NCI-H1436 treated with DMSO at 0.1 percent for 48 hours (cell line): ENCODE data around the gene DAGLA.

Experiments
- DNase-seq: peaks from one replicate; lab custom pipeline; 2025; lab: John Stamatoyannopoulos, UW

DAGLA gene

DNA sequence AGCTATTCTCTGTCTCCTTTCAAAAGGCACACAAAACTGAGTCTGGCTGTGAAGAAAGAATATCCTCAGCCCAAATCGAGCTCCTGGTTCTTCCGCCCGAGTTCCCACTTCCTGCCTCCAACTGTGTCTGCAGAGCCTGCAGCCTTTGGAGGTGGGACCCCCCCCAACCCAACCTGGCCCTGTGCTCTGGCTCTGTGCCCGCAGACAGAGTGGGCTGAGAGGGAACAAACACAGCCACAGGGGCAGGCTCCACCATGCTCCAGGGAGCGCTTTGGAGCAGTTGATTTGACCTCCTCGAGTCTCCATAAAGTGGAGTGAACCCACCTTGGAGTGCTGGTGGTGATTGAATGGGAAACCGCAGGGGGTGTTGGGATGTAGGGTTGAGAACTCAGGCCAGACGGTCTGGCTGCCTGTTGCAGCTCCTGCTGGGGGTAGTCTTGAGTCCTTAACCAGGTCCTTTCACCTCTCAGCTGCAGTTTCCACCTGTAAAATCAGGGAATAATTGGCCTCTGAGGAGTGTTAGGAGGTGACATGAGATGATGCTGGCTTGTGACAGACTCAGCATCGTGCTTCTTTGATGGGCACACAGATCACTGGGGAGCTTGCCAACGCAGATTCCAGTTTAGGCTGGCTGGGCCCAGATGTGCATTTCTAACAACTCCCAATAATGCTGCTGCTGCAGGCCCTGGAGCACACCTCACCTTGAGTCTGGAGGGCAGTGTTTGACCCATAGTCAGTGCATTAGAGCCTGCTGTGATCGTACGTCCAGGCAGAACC is 11.4 kb downstream of the DAGLA start:
- DNase-seq = no peak

DNA sequence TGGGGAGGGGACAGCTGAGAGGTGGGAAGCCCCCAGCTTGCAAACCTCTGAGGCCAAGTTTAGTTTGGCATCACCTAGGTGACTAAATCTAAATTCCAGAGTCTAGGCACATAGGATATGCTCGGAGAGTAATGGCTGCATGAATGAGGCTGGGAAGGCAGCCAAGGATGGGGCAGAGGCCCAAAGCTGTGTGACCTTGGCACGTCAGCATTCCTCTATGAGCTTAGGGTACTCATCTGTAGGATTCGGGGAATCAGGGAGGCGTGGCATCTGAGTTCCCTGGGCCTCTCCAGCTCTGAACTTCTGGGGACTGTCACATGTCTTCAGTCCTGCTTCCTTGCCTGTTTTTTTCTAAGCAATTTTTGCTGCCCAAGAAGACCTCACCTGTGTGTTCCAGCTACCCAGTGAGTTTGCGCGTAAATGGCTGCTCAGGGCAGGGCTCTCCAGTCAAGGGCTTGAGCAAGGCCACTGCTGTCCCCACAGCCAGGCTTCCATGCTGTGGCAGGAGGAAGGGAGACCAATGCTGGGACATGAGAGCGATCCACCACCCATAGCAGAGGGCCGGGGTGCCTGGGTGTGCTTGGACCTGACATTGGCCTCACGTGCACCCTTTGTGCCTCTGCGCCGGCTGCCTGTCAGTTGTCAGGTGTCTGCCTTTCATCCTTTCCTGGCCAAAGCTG is 13.9 kb downstream of the DAGLA start:
- no peak for DNase-seq

DNA sequence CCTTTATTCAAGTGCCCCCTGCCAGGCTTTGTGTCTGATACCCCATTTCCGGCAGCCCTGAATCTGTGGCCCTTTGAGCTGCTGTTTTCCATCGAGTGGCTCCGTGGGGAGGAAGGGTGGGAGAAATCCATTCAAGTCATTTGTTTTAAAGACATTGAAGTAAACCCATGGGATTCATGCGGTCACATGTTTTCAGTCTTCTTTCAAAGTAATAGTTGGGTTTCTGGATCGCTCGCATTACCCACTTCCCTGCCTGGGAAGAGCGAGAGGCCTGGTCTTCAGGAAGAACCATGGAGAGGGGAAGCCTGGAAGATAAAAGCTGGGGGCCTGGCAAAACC is 14.4 kb downstream of the DAGLA start:
- DNase-seq = no peak

DNA sequence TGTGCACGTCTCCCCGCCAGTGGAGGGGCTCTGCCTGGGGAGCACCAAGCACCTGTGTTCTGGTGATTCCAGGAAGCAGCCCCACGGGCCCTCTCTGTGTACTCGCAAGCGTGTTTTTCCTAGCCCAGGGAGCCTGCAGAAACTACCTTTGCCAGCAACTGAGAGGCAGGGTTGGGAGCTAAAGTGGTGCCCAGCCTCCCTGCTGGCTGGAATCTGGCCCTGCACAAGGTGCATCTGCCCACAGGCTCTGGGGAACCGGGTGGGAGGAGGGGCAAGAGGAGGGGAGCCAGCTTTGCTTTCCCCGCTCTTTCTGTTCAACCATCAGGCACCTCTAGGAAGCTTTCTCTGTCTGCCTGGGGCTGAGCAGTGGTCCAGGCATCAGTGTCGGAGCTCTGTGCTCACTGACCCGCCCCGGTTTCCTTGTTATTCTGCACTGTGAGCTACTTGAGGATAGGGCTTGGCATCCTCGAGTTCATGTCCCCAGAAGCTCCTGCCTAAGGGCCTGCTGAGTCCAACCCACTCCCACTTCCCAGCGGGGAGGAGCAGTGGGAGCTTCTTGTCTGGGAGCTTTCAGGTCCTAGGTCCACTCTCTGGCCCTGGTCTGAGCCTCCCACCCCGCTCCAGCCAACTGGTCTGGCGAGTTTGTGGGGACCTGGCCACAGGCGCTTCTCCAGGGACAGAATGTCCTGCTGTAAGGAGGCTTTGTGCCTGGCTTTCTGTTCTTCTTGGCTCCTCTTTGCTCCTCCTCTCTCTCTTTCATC is 14.9 kb downstream of the DAGLA start:
- no peak for DNase-seq

DNA sequence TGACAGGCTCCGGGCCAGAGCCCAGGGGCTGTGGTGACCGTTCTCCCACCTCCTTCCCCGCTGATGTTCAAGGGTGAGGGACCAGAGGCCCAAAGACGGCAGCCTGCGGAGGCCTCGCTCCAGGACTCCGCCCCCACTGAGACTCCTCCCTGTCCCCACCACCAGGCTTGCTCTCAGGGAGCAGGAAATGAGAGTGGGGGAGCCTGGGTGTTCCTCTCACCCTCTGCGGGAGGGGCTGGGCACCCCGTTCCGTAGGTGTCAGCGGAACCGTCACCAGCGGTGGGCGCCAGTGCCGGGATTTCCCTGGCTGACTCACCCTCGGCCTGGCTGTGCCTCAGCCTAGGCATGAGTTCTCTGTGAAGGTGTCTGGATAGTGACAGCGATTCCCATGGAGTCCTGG is 15.7 kb downstream of the DAGLA start:
- peak; percentile 43 for DNase-seq

DNA sequence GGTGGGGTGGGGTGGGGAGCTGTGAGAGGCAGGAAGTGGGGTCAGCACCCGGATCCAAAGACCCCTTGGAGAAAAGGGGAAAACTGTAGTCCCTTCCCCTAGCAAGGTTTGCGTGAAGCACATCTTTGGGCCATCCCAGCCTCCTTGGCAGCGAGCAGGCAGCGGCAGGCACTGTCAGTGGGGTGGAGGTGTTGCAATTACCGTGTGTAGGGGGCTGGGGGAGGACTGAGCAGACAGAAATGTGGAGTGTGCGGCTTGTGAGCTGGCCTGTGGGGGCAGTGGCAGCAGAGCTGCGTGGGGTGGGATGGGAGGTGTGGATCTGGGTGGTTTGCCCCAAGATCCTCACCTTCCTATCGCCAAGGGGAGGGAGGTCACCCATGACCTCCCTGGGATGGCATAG is 16.4 kb downstream of the DAGLA start:
- DNase-seq = no peak

DNA sequence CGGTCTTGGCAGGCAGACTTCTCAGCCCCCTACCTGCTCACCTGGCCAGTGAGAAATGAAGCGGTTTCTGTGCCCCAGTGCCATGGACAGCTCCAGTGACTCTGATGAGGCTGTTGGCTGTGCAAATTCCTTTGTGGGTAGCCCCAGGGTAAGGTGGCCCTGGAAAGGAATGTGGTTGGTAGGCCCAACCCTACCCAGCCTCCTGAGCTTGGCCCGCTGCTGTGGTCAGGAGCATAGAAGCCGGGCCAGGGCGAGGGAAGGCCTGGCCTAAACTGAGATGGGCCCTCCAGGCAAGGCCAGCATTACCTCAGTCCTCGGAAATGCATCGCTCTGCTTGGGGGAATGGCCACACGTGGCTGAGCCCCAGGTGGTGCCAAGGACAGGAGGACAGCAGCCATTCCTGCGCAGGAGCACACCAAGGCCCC is 16.9 kb downstream of the DAGLA start:
- no peak for DNase-seq

DNA sequence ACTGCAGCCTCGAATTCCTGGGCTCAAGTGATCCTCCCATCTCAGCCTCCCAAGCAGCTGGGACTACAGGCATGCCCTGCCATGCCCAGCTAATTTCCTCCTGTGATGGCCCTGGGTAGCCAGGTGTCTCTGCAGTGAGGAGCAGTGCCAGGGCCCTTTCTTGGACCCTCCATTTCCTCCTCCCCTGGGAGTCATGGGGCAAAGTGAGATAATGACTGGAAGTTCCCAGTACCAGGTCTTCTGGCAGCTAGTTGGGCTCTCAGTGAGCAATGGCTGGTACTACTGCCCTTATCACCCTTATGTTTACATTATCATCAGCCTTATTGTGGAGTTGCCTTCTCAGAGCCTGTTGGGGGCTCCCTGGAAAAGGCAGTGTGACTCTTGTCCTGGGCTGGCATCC is 17.6 kb downstream of the DAGLA start:
- no peak for DNase-seq

DNA sequence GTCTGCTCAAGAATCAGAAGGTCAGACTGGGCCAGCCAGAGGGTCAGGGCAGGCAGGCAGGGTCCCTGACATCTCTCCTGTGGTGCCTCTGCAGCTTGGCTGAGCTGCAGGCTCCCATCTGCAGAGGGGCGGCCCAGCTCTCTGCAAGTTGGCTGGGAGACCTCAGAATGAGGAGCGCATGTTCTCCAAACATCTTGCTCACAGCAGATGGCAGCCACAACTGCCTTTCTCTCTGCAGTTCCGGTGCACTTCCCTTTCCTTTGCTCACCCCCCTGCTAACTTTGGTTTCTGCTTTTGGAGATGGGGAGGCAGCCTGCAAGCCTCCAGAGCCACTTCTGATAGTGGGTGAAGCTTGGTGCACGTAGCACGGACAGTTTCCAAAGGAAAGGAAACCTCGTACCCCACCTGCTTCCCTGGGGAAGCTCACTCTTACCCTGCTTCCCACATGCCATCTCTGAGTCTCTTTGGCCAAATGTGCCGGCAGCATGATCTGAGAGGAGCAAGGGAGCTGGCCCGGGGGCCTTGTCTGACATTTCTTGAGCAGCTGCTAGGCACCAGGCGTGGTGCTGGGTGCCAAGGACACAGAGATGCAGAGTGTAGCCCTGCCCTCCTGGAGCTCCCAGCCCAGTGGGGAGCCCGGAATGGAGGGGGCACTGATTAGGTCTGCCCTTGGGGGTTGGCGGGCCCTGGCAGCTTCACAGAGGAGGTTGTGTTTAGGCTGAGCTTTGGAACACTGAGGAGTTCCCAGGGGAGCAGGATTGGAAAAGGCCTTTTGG is 18.2 kb downstream of the DAGLA start:
- DNase-seq = no peak

DNA sequence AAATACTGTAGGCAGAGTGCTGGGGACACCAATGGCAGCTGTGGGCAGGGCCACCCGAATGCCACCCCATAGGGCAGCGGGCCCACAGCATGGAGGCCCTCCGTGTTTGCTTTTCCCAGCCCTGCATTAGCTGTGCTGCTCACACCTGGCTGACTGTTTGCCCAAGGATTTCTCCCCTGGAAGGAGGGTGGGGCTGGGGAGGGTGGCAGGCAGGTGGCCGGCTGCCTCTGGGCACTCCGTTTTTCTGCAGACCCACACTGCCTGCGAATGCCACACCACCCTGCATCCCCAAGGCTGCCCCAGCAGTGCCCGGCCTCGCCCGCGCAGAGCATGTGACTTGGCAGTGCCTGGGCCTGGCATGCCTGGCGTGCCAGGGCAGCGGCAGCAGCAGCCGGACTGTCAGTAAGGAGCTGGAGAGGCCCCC is 19.6 kb downstream of the DAGLA start:
- DNase-seq = no peak

DNA sequence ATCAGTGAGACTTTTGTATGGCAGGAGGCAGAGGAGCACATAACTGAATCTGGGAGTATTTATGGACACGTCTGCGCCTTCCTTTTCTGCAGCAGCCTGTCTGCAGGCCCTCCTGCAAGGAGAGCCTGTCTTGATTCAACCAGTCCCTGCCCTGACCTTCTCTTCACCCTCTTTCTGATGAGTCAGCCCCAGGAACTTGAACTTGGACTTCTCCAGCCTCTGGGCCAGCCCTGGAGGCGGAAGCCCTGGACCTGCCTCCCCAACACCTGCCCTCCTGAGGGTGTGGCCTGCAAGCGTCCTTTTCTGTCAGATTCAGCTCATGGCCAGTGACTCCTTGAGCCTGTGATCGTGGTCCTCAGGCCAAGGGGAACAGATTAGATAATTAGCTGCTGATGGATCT is 20.0 kb downstream of the DAGLA start:
- no peak for DNase-seq

DNA sequence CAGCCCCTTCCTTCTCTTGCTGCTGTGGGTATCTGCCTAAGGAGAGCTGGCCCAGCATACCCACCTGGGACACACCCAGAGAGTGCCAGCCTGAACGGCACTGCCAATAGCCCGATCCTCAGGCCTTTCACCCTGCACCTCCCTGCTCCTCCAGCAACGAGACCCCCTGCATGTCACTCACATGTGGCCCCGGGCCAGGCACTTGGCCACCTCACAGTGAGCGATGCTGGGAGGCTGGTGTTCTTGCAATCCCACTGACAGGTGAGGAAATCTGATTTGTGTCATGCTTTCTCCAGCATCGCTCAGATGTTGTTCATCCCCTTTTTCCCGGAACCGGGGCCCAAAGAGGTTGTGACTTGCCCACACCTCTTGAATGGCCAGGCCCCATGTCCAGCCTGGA is 20.5 kb downstream of the DAGLA start:
- DNase-seq = no peak

DNA sequence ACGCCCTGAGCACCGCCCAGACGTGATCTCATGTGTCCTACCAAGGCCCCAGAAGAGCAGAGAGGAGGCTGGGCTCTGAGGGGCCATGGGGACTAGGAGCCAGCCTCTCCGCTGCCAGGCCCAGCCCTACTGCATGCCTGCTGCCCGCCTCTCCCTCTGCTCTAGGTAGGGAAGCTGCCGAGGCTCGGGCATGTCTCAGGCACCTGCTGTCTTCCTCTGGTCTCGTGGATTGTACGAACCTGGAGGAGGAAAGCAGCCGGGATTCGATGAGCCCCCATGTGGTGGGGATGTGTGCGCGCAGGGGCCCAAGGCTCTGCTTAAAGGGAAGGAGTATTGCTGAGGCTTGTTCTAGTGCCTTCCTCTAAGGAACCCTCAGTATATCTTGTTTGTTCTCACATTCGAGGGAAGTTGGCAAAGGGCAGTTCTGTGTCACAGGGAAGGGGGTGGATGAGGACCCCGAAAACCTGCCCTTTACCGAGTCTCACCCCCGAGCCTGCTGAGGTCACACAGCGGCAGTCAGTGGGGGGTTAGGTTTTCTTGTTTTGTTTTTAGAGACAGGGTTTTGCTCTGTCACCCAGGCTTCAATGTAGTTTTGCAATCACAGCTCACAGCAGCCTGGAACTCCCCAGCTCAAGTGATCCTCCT is 21.2 kb downstream of the DAGLA start:
- DNase-seq = no peak

DNA sequence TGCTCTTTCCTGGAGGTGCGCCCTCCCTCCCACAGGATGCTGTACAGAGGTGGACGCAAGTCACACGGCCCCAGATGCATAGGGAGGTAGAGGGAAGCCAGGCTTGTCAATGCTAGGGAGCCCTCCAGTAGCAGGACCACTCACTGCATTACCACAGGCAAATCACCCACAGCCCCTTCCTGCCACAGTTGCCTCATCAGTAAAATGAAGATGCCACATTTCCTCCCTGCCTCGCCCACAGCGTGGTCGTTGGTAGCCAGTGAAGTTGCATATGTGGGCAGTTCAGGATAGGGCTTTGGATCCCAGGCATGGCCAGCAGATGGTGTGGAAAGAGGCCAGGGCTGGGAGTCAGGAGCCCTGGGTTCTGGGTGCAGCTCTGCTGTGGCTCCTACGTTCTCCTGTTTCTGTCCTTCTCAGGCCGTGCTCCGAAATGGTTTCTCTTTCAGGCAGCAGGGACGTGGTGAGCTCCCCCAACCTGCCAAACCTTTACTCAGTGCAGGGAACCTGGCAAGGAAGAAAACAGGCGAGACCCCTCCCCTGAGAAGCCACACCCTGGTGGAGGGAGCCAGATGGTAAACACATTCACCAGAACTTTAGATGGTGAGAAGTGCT is 22.6 kb downstream of the DAGLA start:
- no peak for DNase-seq

DNA sequence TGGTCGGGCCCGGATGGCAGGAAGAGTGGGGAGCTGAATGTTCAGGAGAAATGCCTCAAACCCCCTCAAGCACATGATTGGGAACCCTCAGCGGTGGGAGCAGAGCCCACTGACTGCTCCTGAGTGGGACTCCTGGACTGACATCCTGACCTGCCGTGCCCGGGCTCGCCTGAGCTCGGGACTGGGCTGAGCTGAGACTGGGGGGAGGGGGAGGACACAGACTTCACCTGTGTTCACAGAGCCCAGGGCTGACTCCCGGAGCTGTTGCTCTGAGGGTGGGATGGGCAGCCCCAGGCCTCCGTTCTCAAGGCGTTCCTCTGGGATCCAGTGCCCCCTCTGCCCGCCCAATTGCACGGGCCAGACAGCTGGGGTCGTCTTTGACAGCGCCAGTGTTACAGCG is 24.6 kb downstream of the DAGLA start:
- no peak for DNase-seq

DNA sequence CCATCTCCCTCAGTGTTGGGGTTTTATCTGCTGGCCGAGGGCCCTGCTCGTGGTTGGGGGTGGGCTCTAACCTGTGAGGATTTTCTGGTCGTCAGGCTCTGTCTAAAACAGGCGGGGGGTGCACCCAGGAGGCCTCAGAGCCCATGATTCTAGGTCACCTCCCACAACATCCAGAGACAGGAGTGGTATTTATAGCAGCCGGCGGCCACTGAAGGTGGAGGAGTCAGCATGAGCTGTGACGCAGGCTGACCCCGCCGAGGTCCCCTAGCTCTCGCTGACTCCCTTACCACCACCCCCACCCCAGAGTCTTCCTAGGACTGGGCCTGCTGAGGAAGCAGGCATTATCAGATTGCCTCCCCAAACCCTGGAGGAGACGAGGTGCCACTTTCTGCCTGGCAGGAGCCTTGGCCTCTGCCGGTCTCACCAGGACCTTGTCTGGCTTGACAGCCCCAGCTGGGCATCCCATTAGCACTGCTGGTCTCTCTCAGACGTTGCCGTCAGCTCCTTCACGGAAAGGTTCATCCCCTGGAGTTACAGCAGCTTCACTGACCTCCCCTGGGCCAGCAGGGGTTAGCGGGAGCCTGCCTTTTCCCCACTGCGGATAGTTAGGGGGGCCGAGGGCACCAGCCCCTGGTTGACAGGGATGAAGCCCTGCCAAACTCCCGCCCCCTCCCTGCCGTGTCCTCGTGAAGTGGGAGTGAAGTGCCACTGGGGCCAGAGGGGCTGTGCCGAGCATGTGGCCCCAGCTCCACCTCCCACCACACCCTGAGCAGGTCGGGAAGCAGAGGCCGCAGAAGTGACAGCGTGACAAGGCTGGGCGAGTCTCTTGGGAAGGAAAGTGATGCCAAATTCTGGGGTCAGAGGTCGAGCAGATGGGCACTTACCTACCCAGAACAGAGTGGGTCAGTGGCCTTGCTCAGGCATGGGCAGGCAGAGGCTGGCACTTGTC is 26.5 kb downstream of the DAGLA start:
- no peak for DNase-seq

DNA sequence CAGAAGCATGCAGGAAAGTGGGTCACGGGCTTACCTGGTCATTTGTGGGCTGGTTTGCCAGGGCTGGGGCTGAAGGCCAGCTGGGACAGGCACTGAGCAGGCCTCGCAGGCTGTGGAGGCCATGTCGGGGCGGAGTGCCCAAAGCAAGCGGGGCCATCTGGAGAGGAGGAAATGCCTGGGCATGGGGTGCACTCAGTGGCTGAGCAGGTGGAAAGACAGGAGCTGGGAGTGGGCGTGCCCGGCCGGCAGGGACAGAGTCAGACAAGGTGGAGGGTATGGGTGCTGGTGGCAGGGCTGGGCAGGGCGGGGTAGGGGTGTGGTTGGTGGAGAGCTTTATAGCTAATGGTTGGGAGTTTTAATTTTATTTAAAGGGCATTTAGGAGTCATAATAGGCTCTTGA is 27.4 kb downstream of the DAGLA start:
- DNase-seq = no peak

DNA sequence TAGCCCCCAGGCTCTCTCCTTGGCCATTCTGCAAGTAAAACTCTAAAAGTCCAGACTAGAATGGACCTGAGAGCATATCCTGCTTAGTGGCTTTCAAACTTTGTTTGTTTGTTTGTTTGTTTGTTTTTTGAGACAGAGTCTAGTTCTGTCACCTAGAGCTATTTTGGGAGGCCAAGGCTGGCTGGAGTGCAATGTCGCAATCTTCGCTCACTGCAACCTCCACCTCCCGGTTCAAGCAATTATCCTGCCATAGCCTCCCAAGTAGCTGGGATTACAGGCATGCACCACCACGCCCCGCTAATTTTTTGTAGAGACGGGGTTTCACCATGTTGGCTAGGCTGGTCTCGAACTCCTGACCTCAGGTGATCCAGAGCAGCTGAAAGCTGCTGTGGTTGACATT is 28.9 kb downstream of the DAGLA start:
- no peak for DNase-seq

DNA sequence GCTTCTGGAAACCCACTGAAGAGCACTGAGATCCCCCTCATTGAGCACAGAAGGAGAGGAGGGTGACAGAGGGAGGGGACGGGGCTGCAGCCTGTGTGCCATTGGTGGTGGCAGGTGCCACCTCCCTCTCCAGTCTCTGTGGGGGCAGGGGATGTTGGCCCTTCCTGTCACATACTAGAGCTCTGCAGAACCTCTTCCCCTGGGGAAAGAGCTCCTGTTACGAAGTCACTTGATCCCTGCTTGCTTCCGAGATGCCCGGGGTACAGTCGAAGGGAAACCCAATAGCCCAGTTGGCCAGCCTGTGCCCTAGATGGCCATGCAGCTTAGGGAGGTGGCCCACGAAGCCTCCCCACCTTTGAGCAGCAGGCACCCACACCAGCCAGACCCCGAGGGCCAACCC is 29.4 kb downstream of the DAGLA start:
- peak; percentile 68 for DNase-seq

DNA sequence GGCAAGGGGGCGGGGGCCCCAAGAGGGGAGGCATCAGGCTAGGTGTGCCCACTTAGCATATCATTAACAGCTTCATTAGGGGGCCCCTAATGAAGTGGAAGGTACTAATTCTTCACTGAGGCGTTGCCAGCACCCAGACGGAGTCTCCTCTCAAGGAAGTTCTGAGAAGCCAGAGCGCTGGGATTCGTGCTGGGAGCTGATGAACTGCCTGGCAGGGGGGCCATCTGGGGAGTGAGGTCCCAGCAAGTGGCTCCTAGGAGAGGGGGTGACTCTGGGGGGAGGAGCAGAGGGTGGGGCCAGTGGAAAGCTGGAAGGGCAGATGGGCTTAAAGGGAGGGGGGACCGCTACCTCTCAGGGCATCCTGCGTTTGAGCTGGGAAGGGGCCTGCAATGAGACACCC is 29.8 kb downstream of the DAGLA start:
- no peak for DNase-seq
